Measurements from ENCODE around the gene DLX1. TPM values are rescaled to one million over a fixed set of nuclear protein-coding genes. Genes with fewer than 3 reads are reported as not detected.

DLX1 gene
- total RNA-seq, 4 donors from 2014 or later, result 0.17 to 0.83 (median 0.23) TPM; not detected in 1

DNA sequence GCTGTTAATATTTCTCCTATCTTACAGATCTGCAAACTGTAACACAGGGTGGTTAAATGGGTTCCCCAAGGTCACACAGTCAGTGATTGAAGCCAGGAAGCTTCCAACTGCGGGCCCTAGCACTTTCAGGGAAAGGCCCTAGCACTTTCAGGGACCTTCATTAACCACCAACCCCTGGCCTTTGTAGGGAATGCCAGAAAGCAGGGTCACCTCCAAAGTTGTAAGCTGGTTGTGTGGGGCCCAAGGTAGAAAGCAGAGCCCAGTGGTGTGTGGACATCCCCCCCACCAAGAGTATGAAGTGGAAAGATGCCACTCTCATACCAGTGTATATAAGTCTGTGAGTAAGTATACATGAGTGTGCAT is 13.0 kb downstream of the DLX1 start:
- H3K27ac ChIP-seq (replicated peaks in 1 of 4), result no peak overlapping the region
- intact Hi-C loops (cut with DNase I), result no loop called here
- WGBS, result 83% methylated on average over 1 of the region's 1 CpG
- DNase-seq (ENCODE audit: extremely low spot score), result no peak
- peaks cover 58 to 100% (median 100%) of the 10 kb centered on the region in 4 donors for H3K27me3 ChIP-seq
- TF ChIP-seq EP300 (IDR thresholded peaks at IDR 0.05) (no peak), POLR2AphosphoS5 (IDR thresholded peaks at IDR 0.05) (no peak), POLR2A (IDR thresholded peaks at IDR 0.05; ENCODE audit: low read depth) (no peak)
- TF ChIP-seq, protein P1, sequence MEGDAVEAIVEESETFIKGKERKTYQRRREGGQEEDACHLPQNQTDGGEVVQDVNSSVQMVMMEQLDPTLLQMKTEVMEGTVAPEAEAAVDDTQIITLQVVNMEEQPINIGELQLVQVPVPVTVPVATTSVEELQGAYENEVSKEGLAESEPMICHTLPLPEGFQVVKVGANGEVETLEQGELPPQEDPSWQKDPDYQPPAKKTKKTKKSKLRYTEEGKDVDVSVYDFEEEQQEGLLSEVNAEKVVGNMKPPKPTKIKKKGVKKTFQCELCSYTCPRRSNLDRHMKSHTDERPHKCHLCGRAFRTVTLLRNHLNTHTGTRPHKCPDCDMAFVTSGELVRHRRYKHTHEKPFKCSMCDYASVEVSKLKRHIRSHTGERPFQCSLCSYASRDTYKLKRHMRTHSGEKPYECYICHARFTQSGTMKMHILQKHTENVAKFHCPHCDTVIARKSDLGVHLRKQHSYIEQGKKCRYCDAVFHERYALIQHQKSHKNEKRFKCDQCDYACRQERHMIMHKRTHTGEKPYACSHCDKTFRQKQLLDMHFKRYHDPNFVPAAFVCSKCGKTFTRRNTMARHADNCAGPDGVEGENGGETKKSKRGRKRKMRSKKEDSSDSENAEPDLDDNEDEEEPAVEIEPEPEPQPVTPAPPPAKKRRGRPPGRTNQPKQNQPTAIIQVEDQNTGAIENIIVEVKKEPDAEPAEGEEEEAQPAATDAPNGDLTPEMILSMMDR (IDR thresholded peaks at IDR 0.05), result no peak
- no peaks in the 10 kb centered on the region for H3K36me3 ChIP-seq
- H3K4me1 ChIP-seq, result peaks cover 80 to 89% (median 88%) of the 10 kb centered on the region in 4 donors
- no peaks in the 10 kb centered on the region for H3K9me3 ChIP-seq
- no peak overlapping the region for H3K4me3 ChIP-seq

GRCh38 chr2:172098650-172099471 is 13.6 kb downstream of the DLX1 start:
- H3K27me3 ChIP-seq, result peaks cover 56 to 100% (median 100%) of the 10 kb centered on the region in 4 donors
- peaks cover 83 to 91% (median 90%) of the 10 kb centered on the region in 4 donors for H3K4me1 ChIP-seq
- intact Hi-C loops (cut with DNase I), result no loop called here
- no peaks in the 10 kb centered on the region for H3K9me3 ChIP-seq
- no peaks in the 10 kb centered on the region for H3K36me3 ChIP-seq
- 10% methylated on average over 35 of the region's 61 CpGs for WGBS
- DNase-seq (ENCODE audit: extremely low spot score), result peak; percentile 87
- TF ChIP-seq EP300 (IDR thresholded peaks at IDR 0.05), result no peak
- no peak for TF ChIP-seq POLR2AphosphoS5 (IDR thresholded peaks at IDR 0.05)
- no peak for TF ChIP-seq POLR2A (IDR thresholded peaks at IDR 0.05; ENCODE audit: low read depth)
- TF ChIP-seq, protein P1 (IDR thresholded peaks at IDR 0.05), result no peak
- peak overlapping the region; percentile 40 to 50 (median 43) for H3K4me3 ChIP-seq
- no peak overlapping the region for H3K27ac ChIP-seq (replicated peaks in 1 of 4)

DNA sequence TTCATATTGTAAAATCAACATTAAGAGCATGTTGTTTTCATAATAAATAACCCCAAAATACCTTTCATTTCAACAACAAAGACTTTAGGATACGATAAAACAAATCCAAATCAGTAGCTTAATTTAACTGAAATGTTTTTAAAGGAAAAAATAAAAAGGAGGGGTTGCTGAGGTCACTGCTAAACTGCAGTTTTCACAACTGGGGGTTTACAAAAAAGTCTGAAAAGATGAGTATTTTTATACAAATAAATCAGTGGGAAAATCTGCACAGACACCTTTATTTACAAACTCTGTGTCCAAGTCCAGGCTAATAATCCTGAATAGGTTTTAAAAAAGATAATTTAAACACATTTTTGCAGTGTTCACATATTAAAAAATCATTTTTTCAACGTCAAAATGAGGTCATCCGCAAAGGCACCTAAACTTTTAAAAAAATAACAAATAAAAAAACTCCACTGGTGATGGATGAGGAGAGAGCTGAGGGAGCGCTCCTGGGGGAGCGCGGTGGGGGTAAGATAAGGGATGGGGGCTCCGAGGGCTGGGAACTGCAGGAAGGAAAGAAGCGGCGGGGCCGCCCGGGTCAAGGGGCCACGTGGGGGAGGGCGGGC is 14.3 kb downstream of the DLX1 start:
- peaks cover 56 to 100% (median 100%) of the 10 kb centered on the region in 4 donors for H3K27me3 ChIP-seq
- TF ChIP-seq POLR2A (IDR thresholded peaks at IDR 0.05; ENCODE audit: low read depth) (no peak), POLR2AphosphoS5 (IDR thresholded peaks at IDR 0.05) (no peak), EP300 (IDR thresholded peaks at IDR 0.05) (no peak)
- TF ChIP-seq, protein P1 (IDR thresholded peaks at IDR 0.05), result no peak
- peaks cover 78 to 84% (median 84%) of the 10 kb centered on the region in 4 donors for H3K4me1 ChIP-seq
- DNase-seq (ENCODE audit: extremely low spot score), result no peak
- peak overlapping the region; percentile 40 to 50 (median 43) for H3K4me3 ChIP-seq
- no peaks in the 10 kb centered on the region for H3K9me3 ChIP-seq
- H3K36me3 ChIP-seq, result no peaks in the 10 kb centered on the region
- intact Hi-C loops (cut with DNase I), result loop anchor here (5.0 to 10.0 kb wide), 3 partner anchors 287 to 505 kb away; no protein-coding TSS in a partner anchor
- 4% methylated on average over 13 of the region's 13 CpGs for WGBS
- H3K27ac ChIP-seq (replicated peaks in 1 of 4), result no peak overlapping the region

- 8% methylated on average over 21 of the region's 72 CpGs for WGBS
- DNase-seq (ENCODE audit: extremely low spot score), result peak; percentile 79
- intact Hi-C loops (cut with DNase I), result loop anchor here (5.0 to 10.0 kb wide), 3 partner anchors 288 to 506 kb away; no protein-coding TSS in a partner anchor
- TF ChIP-seq, protein P1 (IDR thresholded peaks at IDR 0.05), result no peak
- TF ChIP-seq POLR2AphosphoS5 (IDR thresholded peaks at IDR 0.05) (no peak), EP300 (IDR thresholded peaks at IDR 0.05) (no peak), POLR2A (IDR thresholded peaks at IDR 0.05; ENCODE audit: low read depth) (no peak)
- no peaks in the 10 kb centered on the region for H3K9me3 ChIP-seq
- peaks cover 56 to 100% (median 100%) of the 10 kb centered on the region in 4 donors for H3K27me3 ChIP-seq
- H3K36me3 ChIP-seq, result no peaks in the 10 kb centered on the region
- peak overlapping the region in 3 of 4 donors; percentile 7 to 10 (median 8) for H3K4me3 ChIP-seq
- H3K27ac ChIP-seq (replicated peaks in 1 of 4), result no peak overlapping the region
- peaks cover 71 to 77% (median 76%) of the 10 kb centered on the region in 4 donors for H3K4me1 ChIP-seq
Observed at GRCh38 chr2:172100080-172100934, 15.0 kb downstream of the DLX1 start.

Data from esophagus muscularis mucosa (tissue), 4 donors.